ENCODE results near the gene CIZ1.
"Not testable (repeated sequence)": the region's sequence is repeated elsewhere in the genome, so short reads cannot be mapped to it uniquely, and the experiment has no call there.

Gene CIZ1

DNA sequence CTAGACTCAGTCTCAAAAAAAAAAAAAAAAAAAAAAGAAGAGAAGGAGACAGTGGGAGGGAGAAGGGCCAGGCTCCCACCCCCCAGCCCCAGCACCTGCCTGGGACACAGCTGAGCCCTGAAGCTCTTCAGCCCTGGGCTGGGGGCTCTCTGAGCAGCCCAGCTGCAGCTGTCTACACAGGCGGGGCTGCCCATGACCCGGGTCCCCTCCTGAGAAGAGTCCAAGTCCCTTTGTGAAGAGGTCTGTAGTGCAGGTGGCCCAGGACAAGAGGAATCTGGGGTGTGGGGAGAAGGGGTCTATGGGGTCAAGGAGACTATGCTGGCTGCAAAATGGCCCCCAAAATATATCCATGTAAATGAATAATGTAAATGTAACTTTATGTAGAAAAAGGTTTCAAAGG, 48.8 kb downstream of the CIZ1 start:
- no peak for DNase-seq (ENCODE audit: low read depth)
- TF ChIP-seq, protein P1, sequence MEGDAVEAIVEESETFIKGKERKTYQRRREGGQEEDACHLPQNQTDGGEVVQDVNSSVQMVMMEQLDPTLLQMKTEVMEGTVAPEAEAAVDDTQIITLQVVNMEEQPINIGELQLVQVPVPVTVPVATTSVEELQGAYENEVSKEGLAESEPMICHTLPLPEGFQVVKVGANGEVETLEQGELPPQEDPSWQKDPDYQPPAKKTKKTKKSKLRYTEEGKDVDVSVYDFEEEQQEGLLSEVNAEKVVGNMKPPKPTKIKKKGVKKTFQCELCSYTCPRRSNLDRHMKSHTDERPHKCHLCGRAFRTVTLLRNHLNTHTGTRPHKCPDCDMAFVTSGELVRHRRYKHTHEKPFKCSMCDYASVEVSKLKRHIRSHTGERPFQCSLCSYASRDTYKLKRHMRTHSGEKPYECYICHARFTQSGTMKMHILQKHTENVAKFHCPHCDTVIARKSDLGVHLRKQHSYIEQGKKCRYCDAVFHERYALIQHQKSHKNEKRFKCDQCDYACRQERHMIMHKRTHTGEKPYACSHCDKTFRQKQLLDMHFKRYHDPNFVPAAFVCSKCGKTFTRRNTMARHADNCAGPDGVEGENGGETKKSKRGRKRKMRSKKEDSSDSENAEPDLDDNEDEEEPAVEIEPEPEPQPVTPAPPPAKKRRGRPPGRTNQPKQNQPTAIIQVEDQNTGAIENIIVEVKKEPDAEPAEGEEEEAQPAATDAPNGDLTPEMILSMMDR (conservative IDR thresholded peaks at IDR 0.05; ENCODE audit: low read depth, low read length): no peak
- no peak overlapping the region for H3K4me3 ChIP-seq (ENCODE audit: low read depth, low read length)

- H3K4me3 ChIP-seq (ENCODE audit: low read depth, low read length): no peak overlapping the region
- no peak for DNase-seq (ENCODE audit: low read depth)
- TF ChIP-seq, protein P1 (conservative IDR thresholded peaks at IDR 0.05; ENCODE audit: low read depth, low read length): no peak
Measured at GRCh38 chr9:128142061-128142460, 49.3 kb downstream of the CIZ1 start.

DNA sequence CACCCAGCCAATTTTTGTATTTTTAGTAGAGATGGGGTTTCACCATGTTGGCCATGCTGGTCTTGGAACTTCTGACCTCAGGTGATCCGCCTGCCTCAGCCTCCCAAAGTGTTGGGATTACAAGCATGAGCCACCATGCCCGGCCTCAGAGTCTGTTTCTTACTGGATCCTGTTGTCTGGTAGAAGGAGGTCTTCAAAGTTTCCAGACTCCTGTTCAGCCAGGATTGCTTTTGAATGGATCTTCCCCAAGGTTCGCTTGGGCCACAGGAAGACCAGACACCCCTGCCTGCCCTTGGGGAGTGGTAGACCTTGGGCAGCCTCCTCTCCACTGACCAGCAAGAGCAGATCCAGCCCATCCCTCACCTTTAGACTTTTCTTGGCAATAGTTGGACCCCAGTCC, 49.8 kb downstream of the CIZ1 start:
- TF ChIP-seq, protein P1 (conservative IDR thresholded peaks at IDR 0.05; ENCODE audit: low read depth, low read length): no peak
- no peak overlapping the region for H3K4me3 ChIP-seq (ENCODE audit: low read depth, low read length)
- DNase-seq (ENCODE audit: low read depth): no peak

- TF ChIP-seq, protein P1 (conservative IDR thresholded peaks at IDR 0.05; ENCODE audit: low read depth, low read length): no peak
- H3K4me3 ChIP-seq (ENCODE audit: low read depth, low read length): no peak overlapping the region
- DNase-seq (ENCODE audit: low read depth): no peak
Measured at GRCh38 chr9:128139621-128140020, 51.8 kb downstream of the CIZ1 start.

DNA sequence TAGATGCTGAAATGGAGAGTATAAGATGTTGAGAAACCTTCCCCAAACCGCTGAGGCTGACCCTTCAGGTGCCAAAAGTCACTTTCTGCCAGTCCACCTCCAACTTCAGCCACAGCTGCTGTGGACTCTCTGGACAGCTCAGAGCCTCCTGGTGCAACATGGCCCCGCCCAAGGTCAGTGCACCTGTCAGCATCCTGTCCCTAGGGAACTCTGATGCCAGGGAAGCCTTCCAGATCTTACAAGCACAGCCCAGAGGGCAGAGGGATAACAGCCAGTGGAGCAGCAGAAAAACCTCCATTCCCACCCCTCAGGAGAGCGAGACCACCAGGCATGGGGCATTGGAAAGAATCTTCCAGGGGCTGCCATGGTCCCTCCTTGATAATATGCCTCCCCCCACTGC, 53.4 kb downstream of the CIZ1 start:
- TF ChIP-seq, protein P1 (conservative IDR thresholded peaks at IDR 0.05; ENCODE audit: low read depth, low read length): no peak
- H3K4me3 ChIP-seq (ENCODE audit: low read depth, low read length): no peak overlapping the region
- no peak for DNase-seq (ENCODE audit: low read depth)

- TF ChIP-seq, protein P1 (conservative IDR thresholded peaks at IDR 0.05; ENCODE audit: low read depth, low read length): no peak
- H3K4me3 ChIP-seq (ENCODE audit: low read depth, low read length): no peak overlapping the region
- peak; percentile 34 for DNase-seq (ENCODE audit: low read depth)
Measured at GRCh38 chr9:128136816-128137793, 54.3 kb downstream of the CIZ1 start.

- DNase-seq (ENCODE audit: low read depth); H3K4me3 ChIP-seq (ENCODE audit: low read depth, low read length): not testable (repeated sequence)
Measured at GRCh38 chr9:128135561-128135960, 55.8 kb downstream of the CIZ1 start.

- not testable (repeated sequence) for DNase-seq (ENCODE audit: low read depth); H3K4me3 ChIP-seq (ENCODE audit: low read depth, low read length)
Measured at GRCh38 chr9:128132139-128132538, 59.2 kb downstream of the CIZ1 start.

DNA sequence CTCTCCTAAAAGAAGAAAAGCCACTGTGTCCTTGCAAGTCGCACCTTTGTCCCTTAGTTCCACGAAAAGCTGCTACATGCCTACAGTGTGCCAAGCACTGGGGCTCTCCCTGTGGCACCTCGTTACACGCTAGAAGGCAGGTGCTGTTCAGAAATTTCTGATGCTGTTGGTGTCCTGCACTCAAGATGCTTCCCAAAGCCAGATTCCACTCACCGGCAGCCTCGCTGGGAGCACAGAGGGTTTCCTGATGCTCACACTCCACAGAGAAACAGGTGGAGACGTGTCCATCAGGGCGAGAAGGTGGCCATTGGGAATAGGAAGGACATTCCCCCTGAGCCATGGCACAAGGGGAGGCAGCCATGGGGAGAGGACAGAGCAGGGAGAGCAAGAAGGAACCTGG, 60.0 kb downstream of the CIZ1 start:
- DNase-seq (ENCODE audit: low read depth); H3K4me3 ChIP-seq (ENCODE audit: low read depth, low read length): not testable (repeated sequence)

GRCh38 chr9:128130651-128131050, 60.7 kb downstream of the CIZ1 start:
- H3K4me3 ChIP-seq (ENCODE audit: low read depth, low read length); DNase-seq (ENCODE audit: low read depth): not testable (repeated sequence)
